Measurements from ENCODE around the gene TRMT11.
A peak's percentile ranks its signal among the peaks of the same experiment; 100 is the strongest.

TRMT11 gene

GRCh38 chr6:125956506-125957390 is 29.6 kb upstream of the TRMT11 start, which contains the start of gene HINT3:
TSS of gene HINT3 (plus strand) at chr6:125956770. CDS start at chr6:125956978, 208 bp downstream.
- peak; percentile 93; the same call in 1 of the 2 replicates for TF ChIP-seq SIN3A (IDR thresholded peaks at IDR 0.05; ENCODE audit: borderline replicate concordance, insufficient read depth, low read length)
- TF ChIP-seq FOXP2 (optimal IDR thresholded peaks at IDR 0.05; ENCODE audit: borderline replicate concordance, extremely low read depth, extremely low read length, insufficient read depth): peak; percentile 98
- 0 out of 4 replicates have a peak, but pooled peaks have one; percentile 47 to 58 for TF ChIP-seq REST (IDR thresholded peaks at IDR 0.05; ENCODE audit: insufficient read depth in 1 of 2, low read depth in 2 of 2, low read length in 2 of 2)
- TF ChIP-seq TAF1 (IDR thresholded peaks at IDR 0.05; ENCODE audit: borderline replicate concordance, insufficient read depth, low read length): peak; percentile 94
- TF ChIP-seq POLR2AphosphoS5 (IDR thresholded peaks at IDR 0.05; ENCODE audit: low read depth, low read length): peak; percentile 94

GRCh38 chr6:125957391-125957693 is 29.0 kb upstream of the TRMT11 start:
- TF ChIP-seq REST (IDR thresholded peaks at IDR 0.05; ENCODE audit: insufficient read depth in 1 of 2, low read depth in 2 of 2, low read length in 2 of 2) (no peak), FOXP2 (optimal IDR thresholded peaks at IDR 0.05; ENCODE audit: borderline replicate concordance, extremely low read depth, extremely low read length, insufficient read depth) (no peak), TAF1 (IDR thresholded peaks at IDR 0.05; ENCODE audit: borderline replicate concordance, insufficient read depth, low read length) (no peak), POLR2AphosphoS5 (IDR thresholded peaks at IDR 0.05; ENCODE audit: low read depth, low read length) (no peak), SIN3A (IDR thresholded peaks at IDR 0.05; ENCODE audit: borderline replicate concordance, insufficient read depth, low read length) (no peak)

- TF ChIP-seq SIN3A (IDR thresholded peaks at IDR 0.05; ENCODE audit: borderline replicate concordance, insufficient read depth, low read length) (no peak), TAF1 (IDR thresholded peaks at IDR 0.05; ENCODE audit: borderline replicate concordance, insufficient read depth, low read length) (no peak), FOXP2 (optimal IDR thresholded peaks at IDR 0.05; ENCODE audit: borderline replicate concordance, extremely low read depth, extremely low read length, insufficient read depth) (no peak), POLR2AphosphoS5 (IDR thresholded peaks at IDR 0.05; ENCODE audit: low read depth, low read length) (no peak)
These were observed 28.5 kb upstream of the TRMT11 start for GRCh38 chr6:125957845-125958244.

GRCh38 chr6:125959041-125959440 is 27.3 kb upstream of the TRMT11 start:
- TF ChIP-seq REST (IDR thresholded peaks at IDR 0.05; ENCODE audit: insufficient read depth in 1 of 2, low read depth in 2 of 2, low read length in 2 of 2) (no peak), TAF1 (IDR thresholded peaks at IDR 0.05; ENCODE audit: borderline replicate concordance, insufficient read depth, low read length) (no peak), FOXP2 (optimal IDR thresholded peaks at IDR 0.05; ENCODE audit: borderline replicate concordance, extremely low read depth, extremely low read length, insufficient read depth) (no peak), SIN3A (IDR thresholded peaks at IDR 0.05; ENCODE audit: borderline replicate concordance, insufficient read depth, low read length) (no peak), POLR2AphosphoS5 (IDR thresholded peaks at IDR 0.05; ENCODE audit: low read depth, low read length) (no peak)

- no peak for TF ChIP-seq POLR2AphosphoS5 (IDR thresholded peaks at IDR 0.05; ENCODE audit: low read depth, low read length)
- TF ChIP-seq REST (IDR thresholded peaks at IDR 0.05; ENCODE audit: insufficient read depth in 1 of 2, low read depth in 2 of 2, low read length in 2 of 2): no peak
- no peak for TF ChIP-seq SIN3A (IDR thresholded peaks at IDR 0.05; ENCODE audit: borderline replicate concordance, insufficient read depth, low read length)
- TF ChIP-seq FOXP2 (optimal IDR thresholded peaks at IDR 0.05; ENCODE audit: borderline replicate concordance, extremely low read depth, extremely low read length, insufficient read depth): no peak
- TF ChIP-seq TAF1 (IDR thresholded peaks at IDR 0.05; ENCODE audit: borderline replicate concordance, insufficient read depth, low read length): no peak
These were observed 25.2 kb upstream of the TRMT11 start for GRCh38 chr6:125961117-125961516.
